Activated CD4-positive, alpha-beta T cell treated with anti-CD3 and anti-CD28 coated beads, Interleukin-2, amount 10 ng/mL, durations not matched to agents 7 days and 5 days (primary cell): ENCODE results near the gene NDFIP2. TPM values are rescaled to one million over a fixed set of nuclear protein-coding genes. Genes with fewer than 3 reads are reported as not detected.

Experiments used
- CTCF ChIA-PET: fragments of 350-600 bp; sonication (Branson Sonifier 250); formaldehyde crosslinking; loops from one replicate; lab custom pipeline; 2021; ENCODE audit warnings: antibody characterized with exemption; lab: Charles Lee
- POLR2A ChIA-PET: fragments of 350-600 bp; sonication (Branson Sonifier 250); formaldehyde crosslinking; loops from one replicate; lab custom pipeline; 2021; ENCODE audit warnings: antibody characterized with exemption; lab: Charles Lee
- DNase-seq: peaks from one replicate; pipeline ENCODE4 v3.0.0-alpha.2; 2020
- H3K27ac Mint-ChIP-seq: one replicate; pipeline ENCODE4 v1.8.0; 2021; ENCODE audit warnings: mild to moderate bottlenecking, moderate library complexity, mixed read lengths
- H3K27me3 Mint-ChIP-seq: one replicate; pipeline ENCODE4 v1.8.0; 2021; ENCODE audit warnings: mixed read lengths
- H3K36me3 Mint-ChIP-seq: one replicate; pipeline ENCODE4 v1.8.0; 2021; ENCODE audit warnings: low read depth, mixed read lengths
- H3K4me1 Mint-ChIP-seq: one replicate; pipeline ENCODE4 v1.8.0; 2021; ENCODE audit warnings: mixed read lengths
- H3K4me3 Mint-ChIP-seq: one replicate; pipeline ENCODE4 v1.8.0; 2021; ENCODE audit warnings: mild to moderate bottlenecking, moderate library complexity, mixed read lengths
- H3K9me3 Mint-ChIP-seq: one replicate; pipeline ENCODE4 v1.8.0; 2021; ENCODE audit warnings: mixed read lengths
- total RNA-seq, 2 experiments: library from RNA; stranded (reverse); gene quantifications; one replicate each; pipeline ENCODE4 v1.2.3, GENCODE V29; 2021

Gene NDFIP2
- total RNA-seq, 2 experiments from 2014 or later = 17.8 to 21.2 TPM

- no peak for DNase-seq
- Mint-ChIP-seq H3K4me1 (peaks cover 28% of the 10 kb centered on the region), H3K27me3 (no peaks in the 10 kb centered on the region), H3K27ac (no peak overlapping the region), H3K9me3 (no peaks in the 10 kb centered on the region), H3K36me3 (peaks cover 13% of the 10 kb centered on the region), H3K4me3 (no peak overlapping the region)
- CTCF ChIA-PET = interaction anchor here (0.9 to 1.6 kb wide), 5 partner anchors 13 to 94 kb away, joined by 3 to 7 read pairs (median 5); no protein-coding TSS in a partner anchor
- POLR2A ChIA-PET = no interaction called here
Observed at GRCh38 chr13:79527698-79528097, 46.7 kb downstream of the NDFIP2 start.

- H3K4me1 Mint-ChIP-seq = peaks cover 29% of the 10 kb centered on the region
- H3K9me3 Mint-ChIP-seq = no peaks in the 10 kb centered on the region
- H3K27ac Mint-ChIP-seq = no peak overlapping the region
- no peak overlapping the region for H3K4me3 Mint-ChIP-seq
- no peak for DNase-seq
- ChIA-PET POLR2A (no interaction called here), CTCF (interaction anchor here (0.9 to 1.6 kb wide), 6 partner anchors 11 to 105 kb away, joined by 3 to 5 read pairs (median 5); no protein-coding TSS in a partner anchor)
- H3K27me3 Mint-ChIP-seq = no peaks in the 10 kb centered on the region
- peaks cover 11% of the 10 kb centered on the region for H3K36me3 Mint-ChIP-seq
Observed at GRCh38 chr13:79528356-79528755, 47.4 kb downstream of the NDFIP2 start.

GRCh38 chr13:79528759-79529191, 47.8 kb downstream of the NDFIP2 start:
- Mint-ChIP-seq H3K4me3 (no peak overlapping the region), H3K27me3 (no peaks in the 10 kb centered on the region), H3K9me3 (no peaks in the 10 kb centered on the region), H3K27ac (no peak overlapping the region), H3K36me3 (peaks cover 8% of the 10 kb centered on the region), H3K4me1 (peaks cover 30% of the 10 kb centered on the region)
- CTCF ChIA-PET = interaction anchor here (0.6 to 1.5 kb wide), 5 partner anchors 11 to 105 kb away, joined by 3 to 5 read pairs (median 5); no protein-coding TSS in a partner anchor
- POLR2A ChIA-PET = no interaction called here
- no peak for DNase-seq

GRCh38 chr13:79529817-79530216, 48.9 kb downstream of the NDFIP2 start:
- H3K36me3 Mint-ChIP-seq = peaks cover 13% of the 10 kb centered on the region
- H3K27me3 Mint-ChIP-seq = no peaks in the 10 kb centered on the region
- CTCF ChIA-PET = interaction anchor here (1.1 to 7.1 kb wide), 4 partner anchors 11 to 106 kb away, joined by 3 to 38 read pairs (median 4); no protein-coding TSS in a partner anchor
- H3K4me3 Mint-ChIP-seq = no peak overlapping the region
- H3K9me3 Mint-ChIP-seq = no peaks in the 10 kb centered on the region
- no peak overlapping the region for H3K27ac Mint-ChIP-seq
- peaks cover 34% of the 10 kb centered on the region for H3K4me1 Mint-ChIP-seq
- POLR2A ChIA-PET = interaction anchor here (0.6 kb wide), 1 partner anchor 45 kb away, joined by 3 read pairs; no protein-coding TSS in a partner anchor
- no peak for DNase-seq

- peaks cover 15% of the 10 kb centered on the region for H3K36me3 Mint-ChIP-seq
- H3K9me3 Mint-ChIP-seq = no peaks in the 10 kb centered on the region
- no peaks in the 10 kb centered on the region for H3K27me3 Mint-ChIP-seq
- H3K4me3 Mint-ChIP-seq = no peak overlapping the region
- H3K27ac Mint-ChIP-seq = no peak overlapping the region
- ChIA-PET CTCF (interaction anchor here (1.1 to 7.1 kb wide), 3 partner anchors 10 to 106 kb away, joined by 3 to 38 read pairs (median 3); no protein-coding TSS in a partner anchor), POLR2A (interaction anchor here (0.6 kb wide), 1 partner anchor 45 kb away, joined by 3 read pairs; no protein-coding TSS in a partner anchor)
- no peak for DNase-seq
- H3K4me1 Mint-ChIP-seq = peaks cover 38% of the 10 kb centered on the region
Observed at GRCh38 chr13:79530270-79530669, 49.3 kb downstream of the NDFIP2 start.

- H3K4me3 Mint-ChIP-seq = peak overlapping the region; percentile 23
- POLR2A ChIA-PET = interaction anchor here (0.6 to 1.1 kb wide), 2 partner anchors 51 to 129 kb away, joined by 3 to 6 read pairs; partner anchors contain the start of gene NDFIP2
- H3K4me1 Mint-ChIP-seq = peaks cover 41% of the 10 kb centered on the region
Observed at GRCh38 chr13:79531542-79532254, 50.7 kb downstream of the NDFIP2 start.

GRCh38 chr13:79532576-79532975, 51.6 kb downstream of the NDFIP2 start:
- no peaks in the 10 kb centered on the region for H3K9me3 Mint-ChIP-seq
- no peak overlapping the region for H3K4me3 Mint-ChIP-seq
- POLR2A ChIA-PET = no interaction called here
- H3K27ac Mint-ChIP-seq = no peak overlapping the region
- CTCF ChIA-PET = interaction anchor here (7.1 kb wide), 1 partner anchor 109 kb away, joined by 38 read pairs; no protein-coding TSS in a partner anchor
- H3K36me3 Mint-ChIP-seq = peaks cover 18% of the 10 kb centered on the region
- no peak for DNase-seq
- H3K4me1 Mint-ChIP-seq = peaks cover 41% of the 10 kb centered on the region
- no peaks in the 10 kb centered on the region for H3K27me3 Mint-ChIP-seq

More at GRCh38 chr13:79531542-79532254, 50.7 kb downstream of the NDFIP2 start:
- peaks cover 15% of the 10 kb centered on the region for H3K36me3 Mint-ChIP-seq
- CTCF ChIA-PET = interaction anchor here (0.5 to 7.1 kb wide), 5 partner anchors 10 to 132 kb away, joined by 3 to 38 read pairs (median 4); no protein-coding TSS in a partner anchor
- DNase-seq = no peak
- H3K27ac Mint-ChIP-seq = peak overlapping the region; percentile 58
- H3K27me3 Mint-ChIP-seq = no peaks in the 10 kb centered on the region
- H3K9me3 Mint-ChIP-seq = no peaks in the 10 kb centered on the region

- POLR2A ChIA-PET = no interaction called here
- no peak for DNase-seq
- H3K4me1 Mint-ChIP-seq = peaks cover 41% of the 10 kb centered on the region
- H3K27ac Mint-ChIP-seq = no peak overlapping the region
- no peaks in the 10 kb centered on the region for H3K9me3 Mint-ChIP-seq
- peaks cover 26% of the 10 kb centered on the region for H3K36me3 Mint-ChIP-seq
- H3K27me3 Mint-ChIP-seq = no peaks in the 10 kb centered on the region
- no peak overlapping the region for H3K4me3 Mint-ChIP-seq
- CTCF ChIA-PET = interaction anchor here (7.1 kb wide), 1 partner anchor 110 kb away, joined by 38 read pairs; no protein-coding TSS in a partner anchor
Observed at GRCh38 chr13:79533781-79534400, 52.9 kb downstream of the NDFIP2 start.

- H3K27ac Mint-ChIP-seq = no peak overlapping the region
- ChIA-PET CTCF (interaction anchor here (0.9 to 7.1 kb wide), 3 partner anchors 12 to 111 kb away, joined by 3 to 38 read pairs (median 3); no protein-coding TSS in a partner anchor), POLR2A (no interaction called here)
- no peak for DNase-seq
- no peaks in the 10 kb centered on the region for H3K27me3 Mint-ChIP-seq
- no peaks in the 10 kb centered on the region for H3K9me3 Mint-ChIP-seq
- H3K36me3 Mint-ChIP-seq = peaks cover 26% of the 10 kb centered on the region
- peaks cover 39% of the 10 kb centered on the region for H3K4me1 Mint-ChIP-seq
- H3K4me3 Mint-ChIP-seq = no peak overlapping the region
Observed at GRCh38 chr13:79534596-79534995, 53.6 kb downstream of the NDFIP2 start.

GRCh38 chr13:79538757-79539156, 57.8 kb downstream of the NDFIP2 start:
- H3K9me3 Mint-ChIP-seq = no peaks in the 10 kb centered on the region
- no peak overlapping the region for H3K27ac Mint-ChIP-seq
- POLR2A ChIA-PET = no interaction called here
- H3K27me3 Mint-ChIP-seq = no peaks in the 10 kb centered on the region
- CTCF ChIA-PET = interaction anchor here (0.9 to 1.0 kb wide), 2 partner anchors 50 to 97 kb away, joined by 3 read pairs; no protein-coding TSS in a partner anchor
- H3K4me1 Mint-ChIP-seq = peaks cover 14% of the 10 kb centered on the region
- H3K36me3 Mint-ChIP-seq = peaks cover 18% of the 10 kb centered on the region
- DNase-seq = no peak
- no peak overlapping the region for H3K4me3 Mint-ChIP-seq

GRCh38 chr13:79540504-79540903, 59.5 kb downstream of the NDFIP2 start:
- Mint-ChIP-seq H3K27me3 (no peaks in the 10 kb centered on the region), H3K9me3 (no peaks in the 10 kb centered on the region), H3K27ac (no peak overlapping the region), H3K36me3 (peaks cover 11% of the 10 kb centered on the region), H3K4me3 (no peak overlapping the region), H3K4me1 (peaks cover 3% of the 10 kb centered on the region)
- no peak for DNase-seq
- CTCF ChIA-PET = interaction anchor here (0.5 to 3.0 kb wide), 12 partner anchors 10 to 126 kb away, joined by 3 to 37 read pairs (median 3); no protein-coding TSS in a partner anchor
- POLR2A ChIA-PET = interaction anchor here (0.6 kb wide), 1 partner anchor 107 kb away, joined by 9 read pairs; no protein-coding TSS in a partner anchor

GRCh38 chr13:79541426-79542049, 60.6 kb downstream of the NDFIP2 start:
- Mint-ChIP-seq H3K4me1 (peaks cover 2% of the 10 kb centered on the region), H3K4me3 (no peak overlapping the region), H3K27me3 (no peaks in the 10 kb centered on the region), H3K27ac (no peak overlapping the region), H3K9me3 (no peaks in the 10 kb centered on the region), H3K36me3 (peaks cover 11% of the 10 kb centered on the region)
- peak; percentile 57 for DNase-seq
- CTCF ChIA-PET = interaction anchor here (0.6 to 3.0 kb wide), 14 partner anchors 10 to 327 kb away, joined by 3 to 37 read pairs (median 4); partner anchors contain the start of gene NDFIP2
- POLR2A ChIA-PET = interaction anchor here (0.6 kb wide), 1 partner anchor 117 kb away, joined by 6 read pairs; no protein-coding TSS in a partner anchor
